GM19240 (cell line): ENCODE data around the gene ADM.

Experiments used
- DNase-seq: peaks from one replicate; pipeline ENCODE4 v3.0.0; 2011; ENCODE audit warnings: low spot score; ENCODE audit not compliant: insufficient read length

The ADM gene

GRCh38 chr11:10328314-10329098, 23.6 kb downstream of the ADM start:
- no peak for DNase-seq

- DNase-seq: no peak
Observed at GRCh38 chr11:10329356-10329755, 24.5 kb downstream of the ADM start.

GRCh38 chr11:10329935-10330334, 25.1 kb downstream of the ADM start:
- no peak for DNase-seq

GRCh38 chr11:10331548-10332289, 26.8 kb downstream of the ADM start:
- DNase-seq: no peak

- DNase-seq: no peak
Observed at GRCh38 chr11:10333490-10333889, 28.6 kb downstream of the ADM start.

GRCh38 chr11:10338287-10338686, 33.4 kb downstream of the ADM start:
- DNase-seq: no peak

GRCh38 chr11:10348650-10349280, 43.9 kb downstream of the ADM start:
- no peak for DNase-seq

- no peak for DNase-seq
Observed at GRCh38 chr11:10349281-10349665, 44.4 kb downstream of the ADM start.

- DNase-seq: no peak
Observed at GRCh38 chr11:10349806-10350205, 44.9 kb downstream of the ADM start.

GRCh38 chr11:10350334-10350733, 45.5 kb downstream of the ADM start:
- no peak for DNase-seq

- no peak for DNase-seq
Observed at GRCh38 chr11:10351435-10351764, 46.5 kb downstream of the ADM start.

GRCh38 chr11:10351765-10352641, 47.1 kb downstream of the ADM start:
- DNase-seq: no peak

GRCh38 chr11:10352921-10353550, 48.2 kb downstream of the ADM start:
- no peak for DNase-seq

GRCh38 chr11:10354389-10354788, 49.5 kb downstream of the ADM start:
- DNase-seq: no peak

- DNase-seq: no peak
Observed at GRCh38 chr11:10355257-10355661, 50.4 kb downstream of the ADM start.

- no peak for DNase-seq
Observed at GRCh38 chr11:10356161-10356560, 51.3 kb downstream of the ADM start.
